Sigmoid colon (tissue), 7 donors: ENCODE results near the gene RMND1. TPM values are rescaled to one million over a fixed set of nuclear protein-coding genes. Genes with fewer than 3 reads are reported as not detected.
"Not testable (repeated sequence)": the region's sequence is repeated elsewhere in the genome, so short reads cannot be mapped to it uniquely, and the experiment has no call there.

Experiments
- DNase-seq: peaks from one replicate; pipeline ENCODE4 v3.0.0-alpha.2; 2019
- H3K27ac ChIP-seq, 4 donors: fragments of 200-600 bp; sonication (generic); one replicate each; pipeline ENCODE4 v1.5.1; 2016 to 2019; ENCODE audit warnings: mild to moderate bottlenecking in 1 of 4
- H3K27me3 ChIP-seq, 3 donors: fragments of 200-600 bp; sonication (generic); one replicate each; pipeline ENCODE4 v1.5.1; 2019; ENCODE audit warnings: mild to moderate bottlenecking in 1 of 3
- H3K36me3 ChIP-seq, 4 donors: fragments of 200-600 bp; sonication (generic); one replicate each; pipeline ENCODE4 v1.5.1; 2016 to 2019
- H3K4me1 ChIP-seq, 4 donors: fragments of 200-600 bp; sonication (generic); one replicate each; pipeline ENCODE4 v1.5.1; 2017 to 2019
- H3K4me3 ChIP-seq, 4 donors: fragments of 200-600 bp; sonication (generic); one replicate each; pipeline ENCODE4 v1.5.1; 2017 to 2019; ENCODE audit warnings: mild to moderate bottlenecking in 2 of 4, moderate library complexity in 1 of 4
- H3K9me3 ChIP-seq, 4 donors: fragments of 200-600 bp in 3 of 4; sonication (generic) in 3 of 4; one replicate each; pipeline versions ENCODE4 v1.5.1 to v1.6.1; 2013 to 2019
- CTCF ChIP-seq, 4 experiments: fragments of 450-650 bp in 3 of 4; fragments of 200-600 bp in 1 of 4; IDR thresholded peaks; one replicate each; pipeline ENCODE4 v1.5.1; 2016 to 2019; ENCODE audit warnings: antibody characterized with exemption in 4 of 4, mild to moderate bottlenecking in 3 of 4, moderate library complexity in 2 of 4
- EP300 ChIP-seq, 4 donors: sonication (generic); formaldehyde crosslinking; IDR thresholded peaks; one replicate each; pipeline ENCODE4 v1.6.1; 2017; ENCODE audit warnings: antibody characterized with exemption in 4 of 4
- POLR2A ChIP-seq, 2 donors: fragments of 450-650 bp; IDR thresholded peaks; one replicate each; pipeline ENCODE4 v1.6.1; 2016; ENCODE audit warnings: antibody characterized with exemption in 2 of 2, mild to moderate bottlenecking in 2 of 2, moderate library complexity in 2 of 2
- POLR2AphosphoS5 ChIP-seq, 4 donors: sonication (generic); formaldehyde crosslinking; IDR thresholded peaks; one replicate each; pipeline ENCODE4 v1.6.1; 2017; ENCODE audit warnings: antibody characterized with exemption in 4 of 4
- WGBS, 2 donors: extraction: QIAGEN DNeasy Blood & Tissue Kit; methylation state at CpG; one replicate each; pipeline ENCODE4 v1.1.7; 2013; 5-methylcytosine and 5-hydroxymethylcytosine counted together
- intact Hi-C: fragments of 100-400 bp; cut with DNase I; formaldehyde crosslinking; loops from one replicate; pipeline ENCODE4 v1.15.1; 2023
- polyA plus RNA-seq, 3 donors: library from polyadenylated mRNA; stranded (reverse); fragments of 200-250 nt; gene quantifications; one replicate each; pipeline ENCODE4 v1.2.3, GENCODE V29; 2013
- total RNA-seq, 4 donors: library from RNA; depleted of rRNA; stranded (reverse); fragments of >200 nt; gene quantifications; one replicate each; pipeline ENCODE4 v1.1.0, GENCODE V29; 2016
- donor health status: healthy with polysubstance abuse.
- donor health status: Bipolar disorder and iron deficiency.
- donor health status: healthy.

RMND1 gene
- total and polyA plus RNA-seq, 7 donors, result 12.4 to 26.3 (median 16.9) TPM

- intact Hi-C loops, result no loop called here
- peak overlapping the region; percentile 95 to 100 (median 100) for H3K27ac ChIP-seq
- WGBS, 2 donors, result 18 to 28% methylated on average over 12 of the region's 12 CpGs
- H3K27me3 ChIP-seq, result no peaks in the 10 kb centered on the region
- TF ChIP-seq POLR2A (IDR thresholded peaks at IDR 0.05), result no peak
- no peak for TF ChIP-seq CTCF (IDR thresholded peaks at IDR 0.05)
- no peak for TF ChIP-seq EP300 (IDR thresholded peaks at IDR 0.05)
- no peak for TF ChIP-seq POLR2AphosphoS5 (IDR thresholded peaks at IDR 0.05)
- peaks cover 0 to 2% (median 0%) of the 10 kb centered on the region in 4 donors for H3K36me3 ChIP-seq
- peaks cover 0 to 40% (median 27%) of the 10 kb centered on the region in 4 donors for H3K4me1 ChIP-seq
- no peaks in the 10 kb centered on the region for H3K9me3 ChIP-seq
- peak overlapping the region; percentile 89 to 99 (median 95) for H3K4me3 ChIP-seq
- no peak for DNase-seq
Measured at GRCh38 chr6:151388997-151389617, 62.8 kb downstream of the RMND1 start.

GRCh38 chr6:151388236-151388635, 63.7 kb downstream of the RMND1 start:
- peaks cover 0 to 31% (median 20%) of the 10 kb centered on the region in 4 donors for H3K4me1 ChIP-seq
- H3K36me3 ChIP-seq, result peaks cover 0 to 3% (median 0%) of the 10 kb centered on the region in 4 donors
- no peaks in the 10 kb centered on the region for H3K27me3 ChIP-seq
- intact Hi-C loops, result no loop called here
- no peaks in the 10 kb centered on the region for H3K9me3 ChIP-seq
- H3K4me3 ChIP-seq, result no peak overlapping the region
- TF ChIP-seq POLR2A (IDR thresholded peaks at IDR 0.05) (no peak), POLR2AphosphoS5 (IDR thresholded peaks at IDR 0.05) (no peak)
- 87 to 95% methylated on average over 2 of the region's 2 CpGs for WGBS, 2 donors
- H3K27ac ChIP-seq, result peak overlapping the region; percentile 95 to 100 (median 100)
- DNase-seq, result no peak

GRCh38 chr6:151387175-151387970, 64.6 kb downstream of the RMND1 start:
- no peak for TF ChIP-seq POLR2AphosphoS5 (IDR thresholded peaks at IDR 0.05)
- TF ChIP-seq CTCF (IDR thresholded peaks at IDR 0.05), result no peak
- TF ChIP-seq EP300 (IDR thresholded peaks at IDR 0.05), result no peak
- no peak for TF ChIP-seq POLR2A (IDR thresholded peaks at IDR 0.05)
- 91 to 94% methylated on average over 11 of the region's 11 CpGs for WGBS, 2 donors

GRCh38 chr6:151385177-151385576, 66.7 kb downstream of the RMND1 start:
- no peak overlapping the region for H3K4me3 ChIP-seq
- peaks cover 0 to 3% (median 0%) of the 10 kb centered on the region in 4 donors for H3K36me3 ChIP-seq
- no peak overlapping the region for H3K27ac ChIP-seq
- TF ChIP-seq CTCF (IDR thresholded peaks at IDR 0.05), result no peak
- no peak for TF ChIP-seq POLR2AphosphoS5 (IDR thresholded peaks at IDR 0.05)
- no peak for TF ChIP-seq EP300 (IDR thresholded peaks at IDR 0.05)
- TF ChIP-seq POLR2A (IDR thresholded peaks at IDR 0.05), result no peak
- intact Hi-C loops, result no loop called here
- H3K27me3 ChIP-seq, result no peaks in the 10 kb centered on the region
- 42 to 69% methylated on average over 1 of the region's 1 CpG for WGBS, 2 donors
- DNase-seq, result no peak
- peaks cover 0 to 26% (median 7%) of the 10 kb centered on the region in 4 donors for H3K4me1 ChIP-seq
- H3K9me3 ChIP-seq, result no peaks in the 10 kb centered on the region

More at GRCh38 chr6:151387175-151387970, 64.6 kb downstream of the RMND1 start:
- Histone ChIP-seq H3K4me3 (no peak overlapping the region), H3K4me1 (peaks cover 0 to 23% (median 11%) of the 10 kb centered on the region in 4 donors), H3K9me3 (no peaks in the 10 kb centered on the region), H3K27ac (peak overlapping the region in 3 of 4 donors; percentile 100), H3K27me3 (no peaks in the 10 kb centered on the region), H3K36me3 (peaks cover 0 to 3% (median 0%) of the 10 kb centered on the region in 4 donors)
- intact Hi-C loops, result no loop called here
- no peak for DNase-seq

GRCh38 chr6:151384151-151384550, 67.8 kb downstream of the RMND1 start:
- Histone ChIP-seq H3K4me1 (peaks cover 0 to 26% (median 5%) of the 10 kb centered on the region in 4 donors), H3K36me3 (peaks cover 0 to 3% (median 0%) of the 10 kb centered on the region in 4 donors), H3K27ac (no peak overlapping the region), H3K9me3 (no peaks in the 10 kb centered on the region), H3K27me3 (no peaks in the 10 kb centered on the region), H3K4me3 (no peak overlapping the region)
- TF ChIP-seq EP300 (IDR thresholded peaks at IDR 0.05) (no peak), CTCF (IDR thresholded peaks at IDR 0.05) (no peak), POLR2A (IDR thresholded peaks at IDR 0.05) (no peak), POLR2AphosphoS5 (IDR thresholded peaks at IDR 0.05) (no peak)
- WGBS, 2 donors, result 87 to 97% methylated on average over 5 of the region's 5 CpGs
- DNase-seq, result no peak
- intact Hi-C loops, result no loop called here

GRCh38 chr6:151382631-151383030, 69.3 kb downstream of the RMND1 start:
- WGBS, 2 donors, result 96 to 98% methylated on average over 9 of the region's 9 CpGs
- H3K4me1 ChIP-seq, result peaks cover 0 to 13% (median 0%) of the 10 kb centered on the region in 4 donors
- H3K27me3 ChIP-seq, H3K9me3 ChIP-seq, H3K4me3 ChIP-seq, H3K36me3 ChIP-seq, DNase-seq, H3K27ac ChIP-seq, intact Hi-C loops: not testable (repeated sequence)
